T-helper 1 cell treated with Interleukin-12 subunit alpha and Interleukin-12 subunit beta and Interleukin-4 antibody, amounts not matched to agents 30 μg/mL and 1 μg/mL, for 36 hours (primary cell): ENCODE measurements around the gene STH.

Experiments
- H3K27ac Mint-ChIP-seq: one replicate; pipeline ENCODE4 v1.8.0; 2021; ENCODE audit warnings: mild to moderate bottlenecking, mixed read lengths
- H3K27me3 Mint-ChIP-seq: one replicate; pipeline ENCODE4 v1.8.0; 2021; ENCODE audit warnings: low read depth, mixed read lengths
- H3K36me3 Mint-ChIP-seq: one replicate; pipeline ENCODE4 v1.8.0; 2021; ENCODE audit warnings: low read depth, mixed read lengths
- H3K4me1 Mint-ChIP-seq: one replicate; pipeline ENCODE4 v1.8.0; 2021; ENCODE audit warnings: low read depth, mixed read lengths
- H3K4me3 Mint-ChIP-seq: one replicate; pipeline ENCODE4 v1.8.0; 2021; ENCODE audit warnings: mild to moderate bottlenecking, moderate library complexity, mixed read lengths
- H3K9me3 Mint-ChIP-seq: one replicate; pipeline ENCODE4 v1.8.0; 2021; ENCODE audit warnings: mixed read lengths

The STH gene

GRCh38 chr17:46027976-46028325, 28.9 kb downstream of the STH start:
- H3K9me3 Mint-ChIP-seq = no peaks in the 10 kb centered on the region
- no peak overlapping the region for H3K27ac Mint-ChIP-seq
- H3K4me1 Mint-ChIP-seq = peaks cover 10% of the 10 kb centered on the region
- H3K36me3 Mint-ChIP-seq = peaks cover 38% of the 10 kb centered on the region
- H3K27me3 Mint-ChIP-seq = no peaks in the 10 kb centered on the region
- no peak overlapping the region for H3K4me3 Mint-ChIP-seq

DNA sequence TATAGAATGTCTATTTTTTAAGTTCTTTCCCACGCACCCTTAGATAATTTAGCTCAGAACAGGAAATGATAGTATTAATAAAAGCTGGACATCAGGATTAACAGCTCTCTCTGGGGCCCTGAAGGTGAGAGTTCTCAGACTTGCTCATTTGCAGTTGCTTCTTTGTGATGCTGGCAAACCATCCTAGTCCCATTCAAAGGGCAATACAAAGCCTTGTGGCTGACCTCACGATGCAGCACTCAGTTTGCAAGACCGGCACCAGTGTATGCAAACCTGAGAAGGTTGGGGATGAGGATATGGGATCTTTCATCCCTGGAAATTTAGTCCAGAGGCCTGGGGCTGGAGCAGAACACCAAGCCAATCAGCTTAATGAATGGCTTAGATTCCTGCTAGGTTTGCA, 29.3 kb downstream of the STH start:
- no peak overlapping the region for H3K27ac Mint-ChIP-seq
- H3K36me3 Mint-ChIP-seq = peaks cover 39% of the 10 kb centered on the region
- H3K4me3 Mint-ChIP-seq = no peak overlapping the region
- H3K27me3 Mint-ChIP-seq = no peaks in the 10 kb centered on the region
- H3K4me1 Mint-ChIP-seq = peaks cover 10% of the 10 kb centered on the region
- no peaks in the 10 kb centered on the region for H3K9me3 Mint-ChIP-seq

- Mint-ChIP-seq H3K4me1 (peaks cover 10% of the 10 kb centered on the region), H3K4me3 (no peak overlapping the region), H3K27ac (peak overlapping the region; percentile 52), H3K9me3 (no peaks in the 10 kb centered on the region), H3K36me3 (peaks cover 42% of the 10 kb centered on the region), H3K27me3 (no peaks in the 10 kb centered on the region)
Observed at GRCh38 chr17:46028981-46029565, 30.0 kb downstream of the STH start.

DNA sequence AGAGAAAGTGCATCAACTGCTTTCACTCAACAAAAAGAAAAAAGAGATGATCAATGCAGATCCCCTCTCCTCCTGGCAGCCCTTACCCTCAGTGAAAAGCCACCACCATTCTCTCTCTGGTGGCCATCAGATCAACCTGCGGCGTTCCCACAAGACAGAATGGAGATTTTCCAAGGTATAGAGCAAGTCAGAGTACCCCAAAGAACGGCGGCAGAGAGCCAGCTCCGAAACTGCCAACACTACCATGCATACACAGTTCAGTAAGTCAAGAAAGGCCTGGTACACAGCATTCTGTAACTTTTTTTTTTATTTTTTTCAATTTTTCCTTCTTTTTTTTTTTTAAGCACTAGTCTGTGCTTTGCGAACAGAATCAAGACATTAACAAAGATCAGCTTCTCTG, 30.6 kb downstream of the STH start:
- H3K4me1 Mint-ChIP-seq = peaks cover 12% of the 10 kb centered on the region
- no peaks in the 10 kb centered on the region for H3K27me3 Mint-ChIP-seq
- peak overlapping the region; percentile 52 for H3K27ac Mint-ChIP-seq
- H3K9me3 Mint-ChIP-seq = no peaks in the 10 kb centered on the region
- H3K4me3 Mint-ChIP-seq = no peak overlapping the region
- peaks cover 46% of the 10 kb centered on the region for H3K36me3 Mint-ChIP-seq

DNA sequence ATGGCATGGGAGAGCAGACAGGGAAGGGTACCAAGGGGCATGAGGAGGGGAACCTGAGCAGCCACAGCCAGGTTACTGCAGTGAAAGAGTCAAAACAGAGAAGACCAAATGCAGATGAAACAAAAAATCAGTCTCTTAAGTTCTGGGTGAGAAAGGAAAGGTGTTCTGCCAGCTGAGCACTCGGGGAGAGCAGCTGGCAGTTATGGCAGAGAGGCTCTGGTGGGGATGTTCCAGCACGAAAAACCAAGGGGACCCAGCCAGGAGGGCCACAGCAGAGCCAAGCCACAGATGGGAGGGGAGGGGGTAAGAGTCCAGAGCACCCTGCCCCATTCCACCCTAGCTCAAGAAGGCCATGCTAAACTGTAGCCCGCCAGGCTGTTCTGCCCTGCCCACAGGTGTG, 31.7 kb downstream of the STH start:
- Mint-ChIP-seq H3K27ac (no peak overlapping the region), H3K9me3 (no peaks in the 10 kb centered on the region), H3K4me1 (peaks cover 23% of the 10 kb centered on the region), H3K4me3 (no peak overlapping the region), H3K27me3 (no peaks in the 10 kb centered on the region), H3K36me3 (peaks cover 51% of the 10 kb centered on the region)

GRCh38 chr17:46031440-46031839, 32.4 kb downstream of the STH start:
- Mint-ChIP-seq H3K9me3 (no peaks in the 10 kb centered on the region), H3K4me3 (no peak overlapping the region), H3K27ac (no peak overlapping the region), H3K4me1 (peaks cover 23% of the 10 kb centered on the region), H3K36me3 (peaks cover 48% of the 10 kb centered on the region), H3K27me3 (no peaks in the 10 kb centered on the region)

GRCh38 chr17:46031920-46032319, 32.9 kb downstream of the STH start:
- Mint-ChIP-seq H3K4me3 (no peak overlapping the region), H3K9me3 (no peaks in the 10 kb centered on the region), H3K27ac (no peak overlapping the region), H3K4me1 (peaks cover 23% of the 10 kb centered on the region), H3K27me3 (no peaks in the 10 kb centered on the region), H3K36me3 (peaks cover 50% of the 10 kb centered on the region)

DNA sequence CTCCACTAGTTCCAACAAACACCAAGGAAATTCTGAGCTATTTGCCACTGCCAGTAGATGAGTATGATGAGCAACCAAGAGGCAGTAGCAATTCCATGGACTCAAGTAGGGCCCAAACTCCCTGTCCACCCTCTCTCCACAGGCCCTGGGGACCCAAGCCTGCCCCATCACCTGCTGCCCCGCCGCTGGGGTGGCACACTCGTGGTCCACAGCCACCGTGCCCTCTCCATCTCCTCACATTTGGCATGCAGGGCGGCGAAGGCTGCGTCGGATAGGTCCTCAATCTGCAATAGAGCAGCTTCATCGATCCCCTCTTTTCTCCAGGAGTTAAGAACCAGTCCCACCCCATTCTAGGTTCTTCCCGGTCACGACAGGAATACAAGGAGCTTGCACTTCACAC, 33.9 kb downstream of the STH start:
- Mint-ChIP-seq H3K4me1 (peaks cover 22% of the 10 kb centered on the region), H3K36me3 (peaks cover 54% of the 10 kb centered on the region)

GRCh38 chr17:46033392-46033791, 34.3 kb downstream of the STH start:
- Mint-ChIP-seq H3K9me3 (no peaks in the 10 kb centered on the region), H3K27me3 (no peaks in the 10 kb centered on the region), H3K4me1 (peaks cover 27% of the 10 kb centered on the region), H3K4me3 (no peak overlapping the region), H3K27ac (no peak overlapping the region), H3K36me3 (peaks cover 54% of the 10 kb centered on the region)

More for the DNA sequence above, 33.9 kb downstream of the STH start:
- Mint-ChIP-seq H3K9me3 (no peaks in the 10 kb centered on the region), H3K27ac (no peak overlapping the region), H3K4me3 (no peak overlapping the region), H3K27me3 (no peaks in the 10 kb centered on the region)

DNA sequence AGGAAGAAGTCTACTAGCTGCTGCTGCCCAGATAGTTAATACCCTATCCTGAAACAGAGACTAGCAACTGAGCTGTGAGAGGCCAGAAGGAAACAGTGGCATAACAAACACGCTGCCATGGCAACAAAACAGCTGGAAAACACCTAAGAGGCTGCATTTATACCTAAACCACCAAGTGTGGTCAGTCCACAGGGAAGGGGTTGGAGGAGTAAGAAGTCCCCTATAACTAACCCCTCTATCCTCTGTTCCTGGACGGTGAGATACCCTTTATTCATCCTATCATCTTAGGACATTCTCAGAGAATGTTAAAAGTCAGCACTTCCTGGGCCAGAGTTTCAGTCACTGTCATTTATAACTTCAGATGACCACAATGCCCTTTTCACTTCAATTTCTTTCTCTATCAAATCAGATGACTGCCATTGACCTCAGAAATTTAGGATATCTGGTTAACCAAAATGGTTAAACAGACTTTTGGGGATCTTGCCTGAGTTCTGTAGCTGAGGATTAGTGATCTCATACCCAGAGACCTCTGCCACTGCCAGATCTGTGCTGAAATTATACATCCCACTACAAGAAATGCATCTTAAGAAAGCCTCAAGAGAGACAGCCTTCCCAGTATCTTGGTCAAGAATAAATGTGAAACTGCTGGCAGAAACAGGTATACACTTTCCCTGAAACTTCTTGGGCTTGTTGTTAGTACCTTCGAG, 36.2 kb downstream of the STH start:
- H3K4me3 Mint-ChIP-seq = no peak overlapping the region
- peaks cover 18% of the 10 kb centered on the region for H3K4me1 Mint-ChIP-seq
- H3K36me3 Mint-ChIP-seq = peaks cover 53% of the 10 kb centered on the region

DNA sequence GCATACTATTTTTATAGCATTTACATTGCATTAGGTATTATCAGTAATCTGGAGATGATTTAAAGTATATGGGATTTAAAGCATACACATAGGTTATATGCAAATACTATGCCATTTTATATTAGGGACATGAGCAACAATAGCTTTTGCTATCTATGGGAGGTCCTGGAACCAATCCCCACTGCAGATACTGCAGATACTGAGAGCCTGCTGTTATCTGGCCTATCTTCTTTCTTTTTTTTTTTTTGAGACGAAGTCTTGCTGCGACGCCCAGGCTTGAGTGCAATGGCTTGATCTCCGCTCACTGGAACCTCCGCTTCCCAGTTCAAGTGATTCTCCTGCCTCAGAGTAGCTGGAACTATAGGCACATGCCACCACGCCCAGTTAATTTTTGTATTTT, 37.4 kb downstream of the STH start:
- Mint-ChIP-seq H3K27me3 (no peaks in the 10 kb centered on the region), H3K4me1 (peaks cover 20% of the 10 kb centered on the region), H3K27ac (no peak overlapping the region), H3K4me3 (no peak overlapping the region), H3K36me3 (peaks cover 51% of the 10 kb centered on the region), H3K9me3 (no peaks in the 10 kb centered on the region)

More for the DNA sequence above, 36.2 kb downstream of the STH start:
- Mint-ChIP-seq H3K27me3 (no peaks in the 10 kb centered on the region), H3K27ac (peak overlapping the region; percentile 61), H3K9me3 (no peaks in the 10 kb centered on the region)

DNA sequence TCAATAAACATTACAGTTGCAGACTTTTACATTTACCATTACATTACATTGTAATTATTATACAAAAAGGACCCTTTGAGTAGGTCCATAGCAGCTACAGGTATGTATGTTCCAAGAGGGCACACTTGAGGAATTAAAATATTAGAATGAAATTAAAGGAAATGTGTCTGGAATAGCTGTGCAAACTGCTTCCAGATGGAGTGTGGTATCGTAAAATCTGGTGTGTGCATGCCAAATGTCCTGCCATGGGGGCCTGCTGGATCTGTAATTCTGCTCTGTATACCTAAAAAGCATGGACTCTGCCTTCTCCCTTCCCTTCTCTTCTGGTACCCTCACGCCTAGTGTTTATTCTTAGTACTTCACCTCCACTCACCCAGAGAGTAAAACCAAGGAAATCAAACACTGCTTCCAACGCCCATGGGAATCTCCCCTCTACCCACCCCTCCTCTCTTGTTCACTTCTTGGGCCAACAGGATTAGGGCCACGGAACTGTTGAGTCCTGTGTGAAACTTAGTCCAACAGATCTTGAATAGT, 38.7 kb downstream of the STH start:
- Mint-ChIP-seq H3K9me3 (no peaks in the 10 kb centered on the region), H3K27me3 (no peaks in the 10 kb centered on the region), H3K36me3 (peaks cover 41% of the 10 kb centered on the region), H3K27ac (no peak overlapping the region), H3K4me3 (no peak overlapping the region), H3K4me1 (peaks cover 20% of the 10 kb centered on the region)

DNA sequence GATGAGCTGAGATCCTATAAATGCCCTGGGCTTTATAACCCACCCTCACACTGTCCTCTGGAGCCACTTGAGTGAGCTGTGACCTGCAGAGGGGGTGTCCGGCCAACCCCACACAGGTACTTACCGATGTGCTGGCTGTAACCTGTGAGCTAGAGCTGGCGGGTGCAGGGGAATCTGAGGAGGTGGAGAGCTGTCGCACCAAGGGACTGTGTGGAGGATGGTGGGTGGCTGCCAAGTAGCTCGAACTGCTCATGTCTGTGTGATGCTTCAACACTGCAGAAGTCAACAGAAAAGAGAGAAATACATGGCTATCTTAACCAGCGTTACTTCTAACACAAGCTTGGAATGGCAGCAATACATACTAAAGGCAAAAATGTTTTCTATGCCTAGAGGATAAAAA, 39.4 kb downstream of the STH start:
- H3K27ac Mint-ChIP-seq = no peak overlapping the region
- H3K4me3 Mint-ChIP-seq = no peak overlapping the region
- peaks cover 38% of the 10 kb centered on the region for H3K36me3 Mint-ChIP-seq
- no peaks in the 10 kb centered on the region for H3K9me3 Mint-ChIP-seq
- H3K27me3 Mint-ChIP-seq = no peaks in the 10 kb centered on the region
- H3K4me1 Mint-ChIP-seq = peaks cover 20% of the 10 kb centered on the region

DNA sequence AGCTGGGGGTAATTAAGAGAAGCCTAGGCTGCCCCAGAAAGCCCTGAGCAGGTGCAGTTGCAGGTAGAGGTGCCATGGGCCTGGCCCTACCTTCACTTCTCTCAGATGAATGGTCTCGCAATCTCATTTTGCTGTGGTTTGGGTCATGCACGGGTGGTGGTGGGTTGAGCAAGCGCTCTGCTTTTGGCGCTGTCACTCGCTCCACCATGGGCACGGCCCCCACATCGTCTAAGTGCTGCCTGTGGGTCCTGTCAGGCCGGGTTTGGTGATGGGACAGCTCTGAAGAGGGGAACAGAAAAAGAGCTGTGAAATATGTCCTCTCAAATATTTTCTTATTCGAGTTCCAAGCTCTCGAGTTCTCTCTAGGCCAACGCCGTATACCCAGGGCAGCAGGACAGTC, 39.9 kb downstream of the STH start:
- H3K27me3 Mint-ChIP-seq = no peaks in the 10 kb centered on the region
- H3K9me3 Mint-ChIP-seq = no peaks in the 10 kb centered on the region
- H3K4me3 Mint-ChIP-seq = no peak overlapping the region
- peaks cover 42% of the 10 kb centered on the region for H3K36me3 Mint-ChIP-seq
- peaks cover 20% of the 10 kb centered on the region for H3K4me1 Mint-ChIP-seq
- no peak overlapping the region for H3K27ac Mint-ChIP-seq

DNA sequence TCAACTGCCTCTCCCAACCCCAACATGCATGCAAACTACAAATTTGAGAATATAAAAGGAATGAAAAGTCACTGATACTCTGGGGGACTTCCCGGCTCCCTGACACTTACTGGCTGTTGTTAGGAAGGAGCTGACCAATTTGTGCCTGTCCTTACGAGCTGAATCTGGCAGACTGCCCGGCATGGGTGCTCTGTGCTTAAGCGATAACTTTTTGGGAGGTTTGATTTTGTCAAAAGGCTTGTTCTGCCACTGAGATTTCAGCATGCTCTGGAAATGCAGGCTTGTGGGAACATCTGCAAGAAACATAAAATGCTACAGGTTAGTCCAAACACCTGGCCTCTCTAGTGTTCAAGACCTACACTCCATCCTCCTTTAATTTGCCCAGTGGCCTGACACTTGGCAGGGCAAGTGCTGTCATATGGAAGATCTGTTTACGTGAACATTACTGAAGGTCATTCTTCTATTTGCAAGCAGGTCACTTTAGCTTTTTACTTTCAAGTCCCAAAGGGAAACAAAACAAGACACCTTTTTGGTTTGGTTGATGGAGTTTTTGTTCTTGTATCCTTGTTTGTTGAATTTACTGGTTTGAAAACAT, 40.6 kb downstream of the STH start:
- Mint-ChIP-seq H3K4me1 (peaks cover 21% of the 10 kb centered on the region), H3K9me3 (no peaks in the 10 kb centered on the region), H3K4me3 (no peak overlapping the region), H3K36me3 (peaks cover 39% of the 10 kb centered on the region), H3K27me3 (no peaks in the 10 kb centered on the region), H3K27ac (no peak overlapping the region)
